HG03520 (cell line): ENCODE measurements around the gene TMEM218.

Source experiments
- ATAC-seq: cut with Tn5 transposase; IDR thresholded peaks from one replicate; pipeline ENCODE4 v1.9.1; 2021; ENCODE audit warnings: mild to moderate bottlenecking, moderate library complexity; ENCODE audit not compliant: unreplicated experiment

The TMEM218 gene

GRCh38 chr11:125078516-125079140 is 32.8 kb downstream of the TMEM218 start:
- no peak for ATAC-seq

- ATAC-seq: no peak
Measured at GRCh38 chr11:125078016-125078415, 33.4 kb downstream of the TMEM218 start.

GRCh38 chr11:125076378-125076945 is 35.0 kb downstream of the TMEM218 start:
- ATAC-seq: no peak

- ATAC-seq: no peak
Measured at GRCh38 chr11:125075900-125076317, 35.5 kb downstream of the TMEM218 start.

GRCh38 chr11:125075242-125075625 is 36.2 kb downstream of the TMEM218 start:
- ATAC-seq: no peak

- no peak for ATAC-seq
Measured at GRCh38 chr11:125074511-125075241, 36.8 kb downstream of the TMEM218 start.

GRCh38 chr11:125073616-125074483 is 37.6 kb downstream of the TMEM218 start:
- no peak for ATAC-seq

- ATAC-seq: no peak
Measured at GRCh38 chr11:125072961-125073590, 38.4 kb downstream of the TMEM218 start.

GRCh38 chr11:125072218-125072960 is 39.0 kb downstream of the TMEM218 start:
- ATAC-seq: peak; percentile 76

GRCh38 chr11:125071846-125072217 is 39.6 kb downstream of the TMEM218 start:
- ATAC-seq: no peak

GRCh38 chr11:125071435-125071834 is 40.0 kb downstream of the TMEM218 start:
- ATAC-seq: no peak

GRCh38 chr11:125070699-125071254 is 40.6 kb downstream of the TMEM218 start:
- ATAC-seq: peak; percentile 68

- ATAC-seq: no peak
Measured at GRCh38 chr11:125069796-125070195, 41.6 kb downstream of the TMEM218 start.

GRCh38 chr11:125069008-125069407 is 42.4 kb downstream of the TMEM218 start:
- no peak for ATAC-seq

- no peak for ATAC-seq
Measured at GRCh38 chr11:125068368-125068767, 43.1 kb downstream of the TMEM218 start.

GRCh38 chr11:125064070-125064469 is 47.4 kb downstream of the TMEM218 start:
- no peak for ATAC-seq

GRCh38 chr11:125063429-125064043 is 47.9 kb downstream of the TMEM218 start:
- peak; percentile 14 for ATAC-seq

- ATAC-seq: peak; percentile 94
Measured at GRCh38 chr11:125062931-125063428, 48.4 kb downstream of the TMEM218 start, which contains the start of gene SLC37A2. TSS of gene SLC37A2 (plus strand) at chr11:125063305. CDS start at chr11:125063368, 63 bp downstream.
